Stimulated activated naive CD8-positive, alpha-beta T cell treated with anti-CD3 and anti-CD28 coated beads, Interleukin-15, Interleukin-2, amounts not matched to agents 100 ng/mL and 50 ng/mL, for 24 hours (primary cell): ENCODE measurements around the gene TNS3.

ENCODE experiments used
- H3K27ac Mint-ChIP-seq: one replicate; pipeline ENCODE4 v1.8.0; 2021; ENCODE audit warnings: mild to moderate bottlenecking, mixed read lengths
- H3K27me3 Mint-ChIP-seq: one replicate; pipeline ENCODE4 v1.8.0; 2021; ENCODE audit warnings: mixed read lengths
- H3K36me3 Mint-ChIP-seq: one replicate; pipeline ENCODE4 v1.8.0; 2021; ENCODE audit warnings: low read depth, mixed read lengths
- H3K4me1 Mint-ChIP-seq: one replicate; pipeline ENCODE4 v1.8.0; 2021; ENCODE audit warnings: low read depth, mixed read lengths
- H3K4me3 Mint-ChIP-seq: one replicate; pipeline ENCODE4 v1.8.0; 2021; ENCODE audit warnings: mild to moderate bottlenecking, mixed read lengths
- H3K9me3 Mint-ChIP-seq: one replicate; pipeline ENCODE4 v1.8.0; 2021; ENCODE audit warnings: mixed read lengths

Gene TNS3

GRCh38 chr7:47259682-47260081 is 322.2 kb downstream of the TNS3 start:
- peaks cover 18% of the 10 kb centered on the region for H3K27me3 Mint-ChIP-seq
- H3K36me3 Mint-ChIP-seq: no peaks in the 10 kb centered on the region
- H3K4me3 Mint-ChIP-seq: no peak overlapping the region
- H3K27ac Mint-ChIP-seq: no peak overlapping the region
- no peaks in the 10 kb centered on the region for H3K9me3 Mint-ChIP-seq
- peaks cover 9% of the 10 kb centered on the region for H3K4me1 Mint-ChIP-seq

- no peaks in the 10 kb centered on the region for H3K36me3 Mint-ChIP-seq
Measured at GRCh38 chr7:47258798-47259197, 323.1 kb downstream of the TNS3 start.

GRCh38 chr7:47256016-47256415 is 325.9 kb downstream of the TNS3 start:
- H3K27me3 Mint-ChIP-seq: peaks cover 26% of the 10 kb centered on the region
- no peak overlapping the region for H3K27ac Mint-ChIP-seq
- H3K36me3 Mint-ChIP-seq: no peaks in the 10 kb centered on the region

More at GRCh38 chr7:47258798-47259197, 323.1 kb downstream of the TNS3 start:
- Mint-ChIP-seq H3K27ac (no peak overlapping the region), H3K4me1 (peaks cover 17% of the 10 kb centered on the region), H3K27me3 (peaks cover 19% of the 10 kb centered on the region), H3K9me3 (no peaks in the 10 kb centered on the region), H3K4me3 (no peak overlapping the region)

GRCh38 chr7:47255441-47255840 is 326.5 kb downstream of the TNS3 start:
- Mint-ChIP-seq H3K36me3 (no peaks in the 10 kb centered on the region), H3K4me3 (no peak overlapping the region), H3K27me3 (peaks cover 26% of the 10 kb centered on the region), H3K27ac (no peak overlapping the region), H3K4me1 (peaks cover 24% of the 10 kb centered on the region), H3K9me3 (peaks cover 3% of the 10 kb centered on the region)

More at GRCh38 chr7:47256016-47256415, 325.9 kb downstream of the TNS3 start:
- H3K9me3 Mint-ChIP-seq: peaks cover 3% of the 10 kb centered on the region
- peaks cover 24% of the 10 kb centered on the region for H3K4me1 Mint-ChIP-seq
- H3K4me3 Mint-ChIP-seq: no peak overlapping the region

- Mint-ChIP-seq H3K4me3 (no peak overlapping the region), H3K36me3 (no peaks in the 10 kb centered on the region), H3K4me1 (peaks cover 24% of the 10 kb centered on the region), H3K27me3 (peaks cover 22% of the 10 kb centered on the region), H3K9me3 (peaks cover 3% of the 10 kb centered on the region), H3K27ac (no peak overlapping the region)
Measured at GRCh38 chr7:47255007-47255406, 326.9 kb downstream of the TNS3 start.

- Mint-ChIP-seq H3K27me3 (peaks cover 22% of the 10 kb centered on the region), H3K4me3 (peak overlapping the region; percentile 65), H3K36me3 (no peaks in the 10 kb centered on the region), H3K4me1 (peaks cover 24% of the 10 kb centered on the region), H3K9me3 (peaks cover 7% of the 10 kb centered on the region), H3K27ac (no peak overlapping the region)
Measured at GRCh38 chr7:47254081-47254977, 327.6 kb downstream of the TNS3 start.

GRCh38 chr7:47253650-47254080 is 328.2 kb downstream of the TNS3 start:
- Mint-ChIP-seq H3K36me3 (no peaks in the 10 kb centered on the region), H3K4me1 (peaks cover 24% of the 10 kb centered on the region), H3K9me3 (peaks cover 7% of the 10 kb centered on the region), H3K27ac (no peak overlapping the region), H3K27me3 (peaks cover 22% of the 10 kb centered on the region), H3K4me3 (peak overlapping the region; percentile 23)

GRCh38 chr7:47252675-47253074 is 329.2 kb downstream of the TNS3 start:
- Mint-ChIP-seq H3K4me3 (no peak overlapping the region), H3K9me3 (peaks cover 7% of the 10 kb centered on the region), H3K4me1 (peaks cover 24% of the 10 kb centered on the region), H3K27ac (no peak overlapping the region), H3K27me3 (peaks cover 19% of the 10 kb centered on the region), H3K36me3 (no peaks in the 10 kb centered on the region)

- H3K36me3 Mint-ChIP-seq: no peaks in the 10 kb centered on the region
- no peak overlapping the region for H3K27ac Mint-ChIP-seq
- peaks cover 12% of the 10 kb centered on the region for H3K4me1 Mint-ChIP-seq
- no peak overlapping the region for H3K4me3 Mint-ChIP-seq
- H3K27me3 Mint-ChIP-seq: peaks cover 8% of the 10 kb centered on the region
- peaks cover 7% of the 10 kb centered on the region for H3K9me3 Mint-ChIP-seq
Measured at GRCh38 chr7:47249361-47249760, 332.6 kb downstream of the TNS3 start.

GRCh38 chr7:47248797-47249196 is 333.1 kb downstream of the TNS3 start:
- Mint-ChIP-seq H3K4me3 (no peak overlapping the region), H3K27ac (no peak overlapping the region), H3K4me1 (peaks cover 7% of the 10 kb centered on the region), H3K36me3 (no peaks in the 10 kb centered on the region), H3K9me3 (peaks cover 7% of the 10 kb centered on the region), H3K27me3 (peaks cover 7% of the 10 kb centered on the region)

- no peaks in the 10 kb centered on the region for H3K27me3 Mint-ChIP-seq
- H3K9me3 Mint-ChIP-seq: peaks cover 4% of the 10 kb centered on the region
- no peak overlapping the region for H3K27ac Mint-ChIP-seq
- no peaks in the 10 kb centered on the region for H3K4me1 Mint-ChIP-seq
- H3K36me3 Mint-ChIP-seq: no peaks in the 10 kb centered on the region
- H3K4me3 Mint-ChIP-seq: no peak overlapping the region
Measured at GRCh38 chr7:47247132-47247531, 334.8 kb downstream of the TNS3 start.

GRCh38 chr7:47244692-47245091 is 337.2 kb downstream of the TNS3 start:
- Mint-ChIP-seq H3K27me3 (no peaks in the 10 kb centered on the region), H3K9me3 (peaks cover 3% of the 10 kb centered on the region), H3K27ac (no peak overlapping the region), H3K4me3 (no peak overlapping the region), H3K36me3 (no peaks in the 10 kb centered on the region), H3K4me1 (no peaks in the 10 kb centered on the region)

- Mint-ChIP-seq H3K9me3 (no peaks in the 10 kb centered on the region), H3K36me3 (no peaks in the 10 kb centered on the region), H3K27me3 (no peaks in the 10 kb centered on the region), H3K27ac (no peak overlapping the region), H3K4me3 (no peak overlapping the region), H3K4me1 (no peaks in the 10 kb centered on the region)
Measured at GRCh38 chr7:47241112-47242065, 340.5 kb downstream of the TNS3 start.

- no peaks in the 10 kb centered on the region for H3K9me3 Mint-ChIP-seq
- H3K4me3 Mint-ChIP-seq: no peak overlapping the region
- no peaks in the 10 kb centered on the region for H3K27me3 Mint-ChIP-seq
- no peaks in the 10 kb centered on the region for H3K4me1 Mint-ChIP-seq
- no peak overlapping the region for H3K27ac Mint-ChIP-seq
- H3K36me3 Mint-ChIP-seq: no peaks in the 10 kb centered on the region
Measured at GRCh38 chr7:47239931-47240421, 341.9 kb downstream of the TNS3 start.

- Mint-ChIP-seq H3K9me3 (no peaks in the 10 kb centered on the region), H3K27me3 (no peaks in the 10 kb centered on the region), H3K4me1 (no peaks in the 10 kb centered on the region), H3K4me3 (no peak overlapping the region), H3K36me3 (no peaks in the 10 kb centered on the region), H3K27ac (no peak overlapping the region)
Measured at GRCh38 chr7:47239034-47239433, 342.9 kb downstream of the TNS3 start.
